Fibroblast of peridontal ligament (primary cell): ENCODE results near the gene CTAG1A.
"Not testable (repeated sequence)": the region's sequence is repeated elsewhere in the genome, so short reads cannot be mapped to it uniquely, and the experiment has no call there.

Experiments used
- DNase-seq: peaks from one replicate; pipeline ENCODE4 v3.0.0-alpha.2; 2010; ENCODE audit errors: extremely low read depth

CTAG1A gene

DNA sequence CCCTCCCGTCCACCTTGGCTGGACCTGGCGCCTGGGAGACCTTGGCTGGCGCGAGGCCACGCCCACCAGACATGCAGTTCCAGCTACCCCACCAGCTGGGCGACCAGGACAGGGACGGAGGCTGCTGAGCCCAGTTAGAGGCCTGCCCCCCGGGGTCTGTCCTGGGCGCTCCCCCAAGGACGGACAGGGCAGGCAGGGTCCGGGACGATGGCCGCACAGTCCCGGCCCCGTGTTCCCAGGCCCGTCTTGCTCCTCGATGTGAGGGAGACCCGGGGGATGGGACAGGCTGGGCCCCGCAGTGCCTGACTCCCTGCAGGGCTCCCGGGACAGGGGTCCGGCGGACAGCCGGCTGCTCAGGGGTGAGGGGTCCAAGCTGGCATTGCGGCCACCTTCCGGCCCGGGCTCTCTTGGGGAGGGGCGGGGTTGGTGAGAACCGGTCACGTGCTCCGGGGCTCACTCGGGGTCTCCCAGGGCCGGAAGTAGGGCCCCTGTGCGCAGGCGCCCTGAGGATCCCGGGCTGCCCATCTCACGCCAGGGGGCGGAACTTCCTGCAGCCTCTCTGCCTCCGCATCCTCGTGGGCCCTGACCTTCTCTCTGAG lies at the start of gene CTAG1A:
TSS of gene CTAG1A (plus strand) at position 549 of the 599 bp plus-strand sequence. CDS start 74 bp downstream, outside the sequence.
- not testable (repeated sequence) for DNase-seq

DNA sequence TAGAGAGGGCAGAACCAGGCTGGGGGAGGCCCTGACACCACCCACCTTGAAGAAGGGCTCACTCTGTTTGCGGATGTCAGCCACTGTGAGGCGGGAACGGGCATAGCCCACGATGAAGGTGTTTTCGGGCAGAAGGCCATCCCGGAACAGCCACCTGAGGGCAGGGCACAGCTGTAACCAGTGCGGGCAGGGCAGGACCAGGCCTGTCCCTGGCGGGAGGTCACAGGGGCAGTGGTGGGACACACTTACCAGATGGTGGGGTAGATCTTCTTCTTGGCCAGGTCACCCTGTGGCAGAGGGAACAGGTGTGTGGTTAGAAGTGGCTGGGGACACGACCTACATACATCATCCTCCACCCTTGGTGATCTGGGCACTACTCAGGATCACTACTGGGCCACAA lies 49.0 kb upstream of the CTAG1A start:
- DNase-seq: no peak

GRCh38 chrX:154539077-154539476 lies 45.9 kb upstream of the CTAG1A start:
- DNase-seq: no peak

DNA sequence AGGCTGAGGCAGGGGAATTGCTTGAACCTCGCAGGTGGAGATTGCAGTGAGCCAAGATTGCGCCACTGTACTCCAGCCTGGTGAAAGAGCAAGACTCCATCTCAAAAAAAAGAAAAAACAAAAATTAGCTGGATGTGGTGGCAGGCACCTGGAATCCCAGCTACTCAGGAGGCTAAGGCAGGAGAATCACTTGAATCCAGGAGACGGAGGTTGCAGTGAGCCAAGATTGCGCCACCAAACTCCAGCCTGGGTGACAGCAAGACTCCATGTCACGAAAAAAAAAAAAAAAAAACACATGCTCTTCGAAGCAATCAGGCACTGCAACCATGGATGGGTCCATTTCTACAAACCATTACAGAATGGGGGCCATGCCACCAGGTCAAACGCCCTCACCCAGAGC lies 44.6 kb upstream of the CTAG1A start:
- not testable (repeated sequence) for DNase-seq

DNA sequence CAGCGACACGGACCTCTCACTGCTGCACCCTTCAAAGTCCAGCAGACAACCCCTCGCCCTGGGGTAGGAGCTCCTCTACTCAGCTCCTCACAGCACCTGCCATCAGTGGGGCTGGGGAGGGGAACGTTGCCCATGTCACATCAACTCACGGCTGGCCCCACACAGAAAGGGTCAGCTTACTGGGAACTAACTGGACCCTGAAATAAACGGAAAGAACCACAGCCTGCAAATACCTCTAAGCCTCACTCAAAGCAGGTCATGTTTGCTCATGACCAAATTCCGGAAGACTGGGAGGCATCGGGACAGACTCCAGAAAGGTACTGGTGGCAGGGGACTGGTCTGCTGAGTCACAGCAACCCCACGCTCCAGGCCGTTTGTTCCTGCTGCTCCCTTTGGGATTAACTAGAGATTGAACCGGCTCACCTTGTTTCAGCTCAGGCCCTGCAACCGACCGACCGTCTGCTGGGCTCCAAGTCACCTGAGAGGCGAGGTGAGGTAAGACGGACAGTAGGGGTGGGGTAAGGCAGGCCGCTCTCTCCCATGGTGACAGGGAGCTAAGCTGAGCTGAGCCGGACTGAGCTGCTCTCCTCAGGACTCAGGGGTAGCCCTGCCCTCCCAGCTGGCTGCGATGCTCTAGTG lies 43.9 kb upstream of the CTAG1A start:
- no peak for DNase-seq

DNA sequence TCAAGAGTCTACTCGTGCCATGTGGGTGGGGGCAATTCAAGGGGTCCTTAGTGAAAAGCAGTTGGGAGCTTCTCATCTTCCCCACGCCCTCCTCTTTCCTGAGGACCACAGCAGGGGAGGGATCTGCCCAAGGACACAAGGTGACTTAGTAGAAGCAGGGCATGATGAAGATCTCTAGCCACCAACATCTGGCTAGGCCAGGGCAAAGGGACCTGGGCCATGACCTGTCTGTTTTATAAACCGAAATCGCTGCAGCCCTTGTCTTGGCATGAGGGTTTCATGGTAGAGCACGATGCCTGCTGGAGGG lies 43.4 kb upstream of the CTAG1A start:
- no peak for DNase-seq

GRCh38 chrX:154541896-154542722 lies 42.8 kb upstream of the CTAG1A start:
- DNase-seq: peak; percentile 93

- no peak for DNase-seq
Measured at GRCh38 chrX:154542723-154543424, 42.1 kb upstream of the CTAG1A start.

GRCh38 chrX:154545673-154546274 lies 39.2 kb upstream of the CTAG1A start:
- no peak for DNase-seq

DNA sequence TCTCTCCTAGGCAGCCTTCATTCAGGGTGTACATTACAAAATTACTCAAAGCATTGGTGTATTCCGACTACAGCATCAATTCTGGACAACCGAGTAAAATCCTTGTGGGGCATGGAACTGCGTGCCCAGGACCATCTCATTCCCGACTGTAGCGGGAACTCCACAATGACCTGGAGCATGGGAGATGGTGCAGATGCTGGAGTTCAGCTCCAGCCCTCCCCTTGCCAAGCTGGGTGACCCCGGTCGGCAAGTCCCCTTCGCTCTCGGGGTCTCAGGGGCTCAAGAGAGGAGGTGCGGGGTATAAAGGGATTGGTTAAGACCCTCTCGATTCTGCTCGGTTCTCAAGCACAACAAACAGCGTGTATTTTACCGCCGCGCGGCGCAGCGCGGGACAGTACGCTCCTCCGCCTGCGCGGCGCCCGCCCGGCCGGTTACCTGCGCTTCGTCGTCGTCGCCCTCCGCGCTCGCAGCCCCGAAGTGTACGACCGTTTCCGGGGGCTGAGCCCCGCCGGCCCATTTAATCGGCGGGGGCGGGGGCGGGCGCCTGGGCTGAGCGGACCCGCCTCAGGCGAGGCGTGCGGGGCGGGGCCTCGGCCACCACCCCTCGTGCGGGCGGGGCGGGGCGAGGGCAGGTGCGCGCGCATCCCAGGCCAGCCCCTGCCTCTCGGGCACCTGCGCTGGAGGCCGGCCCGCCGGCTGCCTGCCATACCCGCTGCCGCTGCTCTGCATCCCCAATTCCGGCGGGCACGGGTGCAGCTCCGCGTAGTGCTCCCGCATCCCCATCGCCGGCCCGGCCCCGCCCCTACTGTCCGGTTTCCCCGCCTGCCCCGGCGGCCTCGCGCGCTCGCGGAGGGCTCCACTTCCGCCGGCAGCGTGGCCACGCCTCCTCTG lies 38.3 kb upstream of the CTAG1A start, which contains the start of gene G6PD:
TSS of gene G6PD (minus strand) at position 493 of the 891 bp plus-strand sequence. CDS start 691 bp downstream, outside the sequence.
- DNase-seq: peak; percentile 28

GRCh38 chrX:154547245-154548027 lies 37.5 kb upstream of the CTAG1A start, which contains the start of gene IKBKG:
Gene IKBKG, plus strand, starts transcription at chrX:154547620. Its CDS starts 4,383 bp downstream, at chrX:154552003.
- peak; percentile 82 for DNase-seq

- peak; percentile 44 for DNase-seq
Measured at GRCh38 chrX:154548028-154548316, 37.0 kb upstream of the CTAG1A start.

- peak; percentile 62 for DNase-seq
Measured at GRCh38 chrX:154549766-154550165, 35.2 kb upstream of the CTAG1A start.

- not testable (repeated sequence) for DNase-seq
Measured at GRCh38 chrX:154552112-154552806, 32.7 kb upstream of the CTAG1A start.

DNA sequence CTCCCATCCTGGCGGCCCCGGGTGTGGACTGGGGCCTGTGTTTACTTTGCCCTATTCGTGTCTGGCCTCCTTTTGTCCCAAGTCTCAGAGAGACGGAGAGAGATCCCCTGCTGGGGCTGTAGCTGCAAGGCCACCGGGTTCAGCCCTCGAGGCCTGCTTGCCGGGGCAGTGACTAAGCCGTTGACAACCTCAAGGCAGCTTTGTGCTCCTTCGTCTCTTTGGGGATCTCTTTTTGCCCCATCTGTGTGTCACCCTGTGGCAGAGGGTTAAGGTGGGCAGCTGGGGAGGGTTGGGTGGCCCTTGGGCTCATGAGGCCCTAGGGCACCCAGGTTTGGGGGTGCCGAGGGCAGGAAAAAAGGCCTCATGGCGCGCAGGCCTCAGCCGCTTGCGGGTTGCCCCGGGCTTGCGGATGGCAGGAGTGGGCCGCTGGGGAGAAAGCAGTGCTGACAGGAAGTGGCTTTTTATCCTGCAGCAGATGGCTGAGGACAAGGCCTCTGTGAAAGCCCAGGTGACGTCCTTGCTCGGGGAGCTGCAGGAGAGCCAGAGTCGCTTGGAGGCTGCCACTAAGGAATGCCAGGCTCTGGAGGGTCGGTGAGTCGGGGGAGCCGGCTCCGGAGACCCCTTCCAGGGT lies 26.8 kb upstream of the CTAG1A start:
- not testable (repeated sequence) for DNase-seq

GRCh38 chrX:154558896-154559295 lies 26.0 kb upstream of the CTAG1A start:
- DNase-seq: not testable (repeated sequence)

DNA sequence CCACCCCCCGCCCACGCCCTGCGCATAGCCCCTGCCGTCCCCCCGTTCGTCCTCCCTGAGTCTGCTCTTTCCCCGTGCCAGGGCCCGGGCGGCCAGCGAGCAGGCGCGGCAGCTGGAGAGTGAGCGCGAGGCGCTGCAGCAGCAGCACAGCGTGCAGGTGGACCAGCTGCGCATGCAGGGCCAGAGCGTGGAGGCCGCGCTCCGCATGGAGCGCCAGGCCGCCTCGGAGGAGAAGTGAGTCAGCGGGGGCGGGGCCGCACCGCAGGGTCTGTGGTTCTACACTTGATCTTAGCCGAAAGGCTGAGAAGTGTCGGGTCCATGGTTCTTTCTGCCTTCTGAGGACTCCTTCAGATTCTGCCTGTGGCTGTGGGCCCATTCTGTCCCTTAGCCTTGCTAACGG lies 24.6 kb upstream of the CTAG1A start:
- not testable (repeated sequence) for DNase-seq

GRCh38 chrX:154562295-154562694 lies 22.6 kb upstream of the CTAG1A start:
- not testable (repeated sequence) for DNase-seq

DNA sequence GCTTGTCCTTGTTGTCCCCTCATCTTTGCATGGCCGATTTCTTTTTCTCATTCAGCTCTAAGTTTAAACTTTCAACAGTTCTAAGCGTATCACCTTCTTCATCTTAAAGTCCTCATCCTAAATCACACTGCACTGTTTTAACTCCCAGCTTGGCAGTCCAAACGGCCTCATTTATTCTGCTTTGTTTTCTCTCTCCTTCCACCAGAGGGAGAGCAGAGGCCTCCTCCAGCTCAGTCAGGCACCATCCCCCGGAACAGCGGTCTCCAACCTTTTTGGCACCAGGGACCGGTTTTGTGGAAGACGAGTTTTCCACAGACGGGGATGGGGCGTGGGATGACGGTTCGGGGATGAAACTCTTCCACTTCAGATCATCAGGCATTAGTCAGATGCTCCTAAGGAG lies 14.6 kb upstream of the CTAG1A start:
- not testable (repeated sequence) for DNase-seq
